CD4-positive, alpha-beta T cell treated with Interferon alpha-2 for 1 hour (primary cell): ENCODE measurements around the gene FIGNL1.

Experiments used
- DNase-seq, 2 donors: peaks; one replicate each; pipeline ENCODE4 v3.0.0-alpha.2; 2020 to 2022

The FIGNL1 gene

DNA sequence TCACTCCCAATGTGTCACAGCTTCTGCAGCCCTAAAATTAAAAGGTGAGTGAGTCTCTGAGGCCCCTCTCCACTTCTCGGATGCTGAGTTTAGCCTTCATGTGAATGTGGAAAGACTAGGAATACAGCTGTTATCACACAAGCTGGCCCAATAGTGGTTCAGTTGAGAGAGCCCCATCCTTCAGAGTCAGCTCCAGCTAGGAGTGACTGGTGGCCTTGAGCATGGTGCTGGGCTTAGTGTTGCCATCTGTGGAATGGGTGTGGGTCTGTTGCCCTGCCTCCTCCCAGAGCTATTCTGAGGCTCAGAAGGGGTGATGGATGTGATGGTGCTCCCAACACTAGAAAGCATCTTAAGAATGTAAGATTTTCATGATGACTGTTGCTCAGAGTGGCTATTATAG, 55.8 kb downstream of the FIGNL1 start:
- DNase-seq, result no peak
